H9 (cell line): ENCODE data around the gene SHTN1. TPM values are rescaled to one million over a fixed set of nuclear protein-coding genes. Genes with fewer than 3 reads are reported as not detected.

Experiments used
- DNase-seq: peaks from one replicate; pipeline ENCODE4 v3.0.0-alpha.2; 2017
- H2AFZ ChIP-seq: one replicate; pipeline ENCODE4 v1.6.1; 2013; ENCODE audit warnings: mild to moderate bottlenecking, low read length, control low read depth, moderate library complexity
- H2AK5ac ChIP-seq: 2 replicates; pipeline ENCODE4 v1.6.1; 2013; ENCODE audit warnings: low read length, control low read depth, mixed read lengths; ENCODE audit not compliant: insufficient read length
- H2BK120ac ChIP-seq: one replicate; pipeline ENCODE4 v1.6.1; 2013; ENCODE audit warnings: low read depth, mild to moderate bottlenecking, low read length, control low read depth, inconsistent platforms; ENCODE audit not compliant: poor library complexity, severe bottlenecking
- H2BK12ac ChIP-seq: 2 replicates; pipeline ENCODE4 v1.6.1; 2013; ENCODE audit warnings: low read length, control low read depth, mixed read lengths, low read depth; ENCODE audit not compliant: insufficient read length
- H2BK15ac ChIP-seq: 2 replicates; pipeline ENCODE4 v1.6.1; 2013; ENCODE audit warnings: low read depth, low read length, control low read depth
- H2BK20ac ChIP-seq: one replicate; pipeline ENCODE4 v1.6.1; 2013; ENCODE audit warnings: low read depth, mild to moderate bottlenecking, low read length, control low read depth, inconsistent platforms; ENCODE audit not compliant: poor library complexity, severe bottlenecking
- H2BK5ac ChIP-seq: 2 replicates; pipeline ENCODE4 v1.6.1; 2013; ENCODE audit warnings: low read length, control low read depth, mixed read lengths; ENCODE audit not compliant: insufficient read length
- H3K14ac ChIP-seq: 2 replicates; pipeline ENCODE4 v1.6.1; 2013; ENCODE audit warnings: low read length, control low read depth; ENCODE audit not compliant: insufficient read depth
- H3K18ac ChIP-seq: 2 replicates; pipeline ENCODE4 v1.6.1; 2013; ENCODE audit warnings: low read depth, mild to moderate bottlenecking, mixed read lengths, low read length, control low read depth; ENCODE audit not compliant: insufficient read length
- H3K23ac ChIP-seq: 2 replicates; pipeline ENCODE4 v1.6.1; 2013; ENCODE audit warnings: low read length, control low read depth, mixed read lengths, low read depth; ENCODE audit not compliant: insufficient read length
- H3K23me2 ChIP-seq: 2 replicates; pipeline ENCODE4 v1.6.1; 2013; ENCODE audit warnings: low read depth, mild to moderate bottlenecking, mixed read lengths, low read length, control low read depth; ENCODE audit not compliant: insufficient read length, poor library complexity, severe bottlenecking
- H3K27ac ChIP-seq: 2 replicates; pipeline ENCODE4 v1.5.1; 2013; ENCODE audit warnings: low read length, control low read depth, mixed read lengths, low read depth; ENCODE audit not compliant: insufficient read length
- H3K27me3 ChIP-seq: 2 replicates; pipeline ENCODE4 v1.6.1; 2013; ENCODE audit warnings: low read length, control low read depth, inconsistent platforms; ENCODE audit not compliant: insufficient read depth
- H3K4ac ChIP-seq: 2 replicates; pipeline ENCODE4 v1.6.1; 2013; ENCODE audit warnings: low read depth, mild to moderate bottlenecking, control low read depth, inconsistent platforms, low read length, moderate library complexity
- H3K4me1 ChIP-seq: 2 replicates; pipeline ENCODE4 v1.6.1; 2013; ENCODE audit warnings: low read length, control low read depth, inconsistent platforms; ENCODE audit not compliant: insufficient read depth
- H3K4me2 ChIP-seq: 2 replicates; pipeline ENCODE4 v1.6.1; 2013; ENCODE audit warnings: low read length, control low read depth, mixed read lengths; ENCODE audit not compliant: insufficient read length, insufficient read depth
- H3K56ac ChIP-seq: 2 replicates; pipeline ENCODE4 v1.6.1; 2013; ENCODE audit warnings: low read depth, mild to moderate bottlenecking, mixed read lengths, low read length, control low read depth; ENCODE audit not compliant: insufficient read length
- H3K79me1 ChIP-seq: 2 replicates; pipeline ENCODE4 v1.6.1; 2013; ENCODE audit warnings: low read depth, mild to moderate bottlenecking, moderate library complexity, low read length, control low read depth, inconsistent platforms; ENCODE audit not compliant: insufficient read depth, poor library complexity, severe bottlenecking
- H3K79me2 ChIP-seq: 2 replicates; pipeline ENCODE4 v1.6.1; 2013; ENCODE audit warnings: low read length, control low read depth, inconsistent platforms; ENCODE audit not compliant: insufficient read depth
- H3K9ac ChIP-seq: 2 replicates; pipeline ENCODE4 v1.6.1; 2013; ENCODE audit warnings: low read length, control low read depth, mixed read lengths; ENCODE audit not compliant: insufficient read length; ENCODE audit errors: extremely low read depth
- H3K9me3 ChIP-seq: one replicate; pipeline ENCODE4 v1.6.1; 2013; ENCODE audit warnings: low read depth, low read length, inconsistent platforms; ENCODE audit not compliant: control insufficient read depth
- H3T11ph ChIP-seq: one replicate; pipeline ENCODE4 v1.6.1; 2013; ENCODE audit warnings: mild to moderate bottlenecking, low read length, control low read depth, inconsistent platforms
- H4K20me1 ChIP-seq: one replicate; pipeline ENCODE4 v1.6.1; 2013; ENCODE audit not compliant: control insufficient read depth, insufficient read length, insufficient read depth
- H4K5ac ChIP-seq: 2 replicates; pipeline ENCODE4 v1.6.1; 2013; ENCODE audit warnings: low read depth, mild to moderate bottlenecking, mixed read lengths, low read length, control low read depth; ENCODE audit not compliant: insufficient read length
- H4K8ac ChIP-seq: replicated peaks from 2 replicates; pipeline ENCODE4 v1.6.1; 2013; ENCODE audit warnings: low read length, control low read depth, mixed read lengths, low read depth; ENCODE audit not compliant: insufficient read length
- H4K91ac ChIP-seq: 2 replicates; pipeline ENCODE4 v1.6.1; 2013; ENCODE audit warnings: low read depth, mild to moderate bottlenecking, moderate library complexity, mixed read lengths, low read length, control low read depth; ENCODE audit not compliant: insufficient read length
- H3K27ac Mint-ChIP-seq, 3 experiments: 2 replicates in 2 of 3; 3 replicates in 1 of 3; pipeline ENCODE4 v1.8.0; 2020 to 2021; ENCODE audit warnings: mixed read lengths in 3 of 3, mild to moderate bottlenecking in 1 of 3, moderate library complexity in 1 of 3
- H3K27me3 Mint-ChIP-seq: 2 replicates; pipeline ENCODE4 v1.8.0; 2021; ENCODE audit warnings: low read depth, mild to moderate bottlenecking, moderate library complexity, mixed read lengths
- H3K36me3 Mint-ChIP-seq, 3 experiments: 2 replicates in 2 of 3; 3 replicates in 1 of 3; pipeline ENCODE4 v1.8.0; 2020 to 2021; ENCODE audit warnings: low read depth in 3 of 3, mixed read lengths in 3 of 3; ENCODE audit not compliant: insufficient read depth in 1 of 3
- H3K4me1 Mint-ChIP-seq, 2 experiments: 2 replicates each; pipeline ENCODE4 v1.8.0; 2020; ENCODE audit warnings: mixed read lengths in 2 of 2
- H3K4me3 Mint-ChIP-seq, 2 experiments: 2 replicates in 1 of 2; 3 replicates in 1 of 2; pipeline ENCODE4 v1.8.0; 2020 to 2021; ENCODE audit warnings: mild to moderate bottlenecking in 2 of 2, mixed read lengths in 2 of 2, moderate library complexity in 1 of 2
- H3K9me3 Mint-ChIP-seq, 2 experiments: 2 replicates in 1 of 2; 3 replicates in 1 of 2; pipeline ENCODE4 v1.8.0; 2020; ENCODE audit warnings: mild to moderate bottlenecking in 2 of 2, mixed read lengths in 2 of 2, moderate library complexity in 1 of 2
- CTCF ChIP-seq: fragments of 200-600 bp; sonication (generic); conservative IDR thresholded peaks from 3 replicates; pipeline ENCODE4 v1.8.0; 2021; ENCODE audit warnings: antibody characterized with exemption, mild to moderate bottlenecking
- WGBS: extraction: QIAGEN DNeasy Blood & Tissue Kit; methylation state at CpG from one replicate; pipeline ENCODE4 v1.1.7; 2013; ENCODE audit warnings: missing lambda C conversion rate, low lambda C conversion rate, mixed read lengths; ENCODE audit not compliant: insufficient read length; ENCODE audit errors: extremely low coverage; 5-methylcytosine and 5-hydroxymethylcytosine counted together
- total RNA-seq: library from RNA; stranded (reverse); gene quantifications from 2 replicates; pipeline ENCODE4 v1.2.1, GENCODE V29; 2021

The SHTN1 gene
- total RNA-seq, 1 experiment from 2014 or later = 22.1 TPM

- H3K23ac ChIP-seq = no peak overlapping the region
- H2AFZ ChIP-seq = no peak overlapping the region
- no peaks in the 10 kb centered on the region for H4K20me1 ChIP-seq
- H3K56ac ChIP-seq = no peak overlapping the region
- no CpG with 5 or more reads among the region's 5 CpGs for WGBS
- H3K4me2 ChIP-seq = no peak overlapping the region
- H4K91ac ChIP-seq = no peak overlapping the region
- H3T11ph ChIP-seq = no peak overlapping the region
- Mint-ChIP-seq H3K27ac (no peak overlapping the region), H3K27me3 (no peaks in the 10 kb centered on the region), H3K4me1 (peaks cover 40 to 44% of the 10 kb centered on the region in 2 experiments), H3K4me3 (no peak overlapping the region), H3K9me3 (peaks cover 0 to 4% of the 10 kb centered on the region in 2 experiments; a peak in 1 of 5 replicates), H3K36me3 (peaks cover 0 to 10% (median 7%) of the 10 kb centered on the region in 3 experiments; a peak in 5 of 7 replicates)
- H4K5ac ChIP-seq = no peak overlapping the region
- no peak overlapping the region for H3K27ac ChIP-seq
- TF ChIP-seq CTCF = no peak
- H2AK5ac ChIP-seq = no peak overlapping the region
- no peaks in the 10 kb centered on the region for H3K9me3 ChIP-seq
- H2BK15ac ChIP-seq = no peak overlapping the region
- no peak overlapping the region for H4K8ac ChIP-seq
- H3K14ac ChIP-seq = no peak overlapping the region
- H3K79me2 ChIP-seq = no peaks in the 10 kb centered on the region
- no peak overlapping the region for H2BK120ac ChIP-seq
- no peak overlapping the region for H3K18ac ChIP-seq
- H2BK12ac ChIP-seq = no peak overlapping the region
- no peaks in the 10 kb centered on the region for H3K27me3 ChIP-seq
- H3K4ac ChIP-seq = no peak overlapping the region
- DNase-seq = no peak
- H2BK20ac ChIP-seq = no peak overlapping the region
- no peaks in the 10 kb centered on the region for H3K79me1 ChIP-seq
- H3K4me1 ChIP-seq = peaks cover 2% of the 10 kb centered on the region; the same call in 1 of the 2 replicates
- H3K23me2 ChIP-seq = no peaks in the 10 kb centered on the region
- no peak overlapping the region for H3K9ac ChIP-seq
- H2BK5ac ChIP-seq = no peak overlapping the region
These were observed 30.5 kb downstream of the SHTN1 start for GRCh38 chr10:116974456-116975005.
